Epidermal melanocyte (primary cell): ENCODE data around the gene GRHPR.

Experiments
- DNase-seq: peaks from one replicate; pipeline ENCODE4 v3.0.0; 2011; ENCODE audit warnings: low spot score; ENCODE audit not compliant: insufficient read length

The GRHPR gene

GRCh38 chr9:37398464-37399025 lies 24.0 kb upstream of the GRHPR start:
- no peak for DNase-seq

GRCh38 chr9:37399336-37399735 lies 23.2 kb upstream of the GRHPR start:
- no peak for DNase-seq

GRCh38 chr9:37404590-37404989 lies 17.9 kb upstream of the GRHPR start:
- no peak for DNase-seq

- DNase-seq: no peak
These were observed 17.1 kb upstream of the GRHPR start for GRCh38 chr9:37405350-37405749.

- DNase-seq: no peak
These were observed 16.6 kb upstream of the GRHPR start for GRCh38 chr9:37405764-37406380.

GRCh38 chr9:37406603-37407401 lies 15.7 kb upstream of the GRHPR start:
- DNase-seq: no peak

- no peak for DNase-seq
These were observed 15.0 kb upstream of the GRHPR start for GRCh38 chr9:37407468-37407867.

GRCh38 chr9:37408933-37409710 lies 13.4 kb upstream of the GRHPR start:
- no peak for DNase-seq

GRCh38 chr9:37410354-37410861 lies 12.1 kb upstream of the GRHPR start:
- no peak for DNase-seq

GRCh38 chr9:37410969-37411785 lies 11.3 kb upstream of the GRHPR start:
- no peak for DNase-seq

GRCh38 chr9:37412431-37413151 lies 9.9 kb upstream of the GRHPR start:
- no peak for DNase-seq

GRCh38 chr9:37413311-37413710 lies 9.2 kb upstream of the GRHPR start:
- no peak for DNase-seq

- DNase-seq: no peak
These were observed 8.0 kb upstream of the GRHPR start for GRCh38 chr9:37414503-37414943.

GRCh38 chr9:37415011-37415719 lies 7.3 kb upstream of the GRHPR start:
- DNase-seq: peak; percentile 64

GRCh38 chr9:37417252-37417803 lies 5.2 kb upstream of the GRHPR start:
- no peak for DNase-seq

- no peak for DNase-seq
These were observed 4.5 kb upstream of the GRHPR start for GRCh38 chr9:37417857-37418618.

GRCh38 chr9:37419204-37419603 lies 3.3 kb upstream of the GRHPR start:
- no peak for DNase-seq
